Thyroid gland (tissue), 4 donors: ENCODE measurements around the gene DNAI1.

Source experiments
- POLR2A ChIP-seq, 2 donors: fragments of 450-650 bp; IDR thresholded peaks; one replicate each; pipeline ENCODE4 v1.6.1; 2017; ENCODE audit warnings: antibody characterized with exemption in 2 of 2, mild to moderate bottlenecking in 2 of 2, moderate library complexity in 1 of 2
- TF ChIP-seq, protein P1 (sequence below), 6 experiments: fragments of 200-600 bp in 3 of 6; fragments of 450-650 bp in 3 of 6; sonication (generic) in 3 of 6; IDR thresholded peaks; one replicate each; pipeline ENCODE4 v1.5.1; 2016 to 2019; ENCODE audit warnings: antibody characterized with exemption in 6 of 6, mild to moderate bottlenecking in 2 of 6, inconsistent platforms in 1 of 6, moderate library complexity in 1 of 6

DNA sequence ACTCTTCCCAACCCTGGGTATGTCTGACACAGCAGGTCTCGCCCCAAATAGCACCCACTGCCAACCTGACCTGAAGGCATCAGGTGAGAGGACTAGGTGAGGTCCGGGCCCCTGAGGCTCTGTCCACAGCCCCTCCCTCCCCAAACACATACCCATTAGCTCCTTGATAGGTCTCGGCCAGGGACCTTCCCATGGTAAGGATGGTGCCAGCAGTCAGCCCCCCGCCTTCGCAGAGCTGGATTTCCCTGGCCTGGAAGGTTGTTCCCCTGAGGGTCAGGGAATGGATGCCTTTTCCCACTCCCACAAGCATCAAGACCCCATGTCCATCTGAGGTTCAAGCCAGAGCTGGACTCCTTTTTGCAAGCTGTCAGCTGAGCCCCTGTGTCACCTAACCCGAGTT, 61.5 kb downstream of the DNAI1 start:
- TF ChIP-seq, protein P1, sequence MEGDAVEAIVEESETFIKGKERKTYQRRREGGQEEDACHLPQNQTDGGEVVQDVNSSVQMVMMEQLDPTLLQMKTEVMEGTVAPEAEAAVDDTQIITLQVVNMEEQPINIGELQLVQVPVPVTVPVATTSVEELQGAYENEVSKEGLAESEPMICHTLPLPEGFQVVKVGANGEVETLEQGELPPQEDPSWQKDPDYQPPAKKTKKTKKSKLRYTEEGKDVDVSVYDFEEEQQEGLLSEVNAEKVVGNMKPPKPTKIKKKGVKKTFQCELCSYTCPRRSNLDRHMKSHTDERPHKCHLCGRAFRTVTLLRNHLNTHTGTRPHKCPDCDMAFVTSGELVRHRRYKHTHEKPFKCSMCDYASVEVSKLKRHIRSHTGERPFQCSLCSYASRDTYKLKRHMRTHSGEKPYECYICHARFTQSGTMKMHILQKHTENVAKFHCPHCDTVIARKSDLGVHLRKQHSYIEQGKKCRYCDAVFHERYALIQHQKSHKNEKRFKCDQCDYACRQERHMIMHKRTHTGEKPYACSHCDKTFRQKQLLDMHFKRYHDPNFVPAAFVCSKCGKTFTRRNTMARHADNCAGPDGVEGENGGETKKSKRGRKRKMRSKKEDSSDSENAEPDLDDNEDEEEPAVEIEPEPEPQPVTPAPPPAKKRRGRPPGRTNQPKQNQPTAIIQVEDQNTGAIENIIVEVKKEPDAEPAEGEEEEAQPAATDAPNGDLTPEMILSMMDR (IDR thresholded peaks at IDR 0.05) = no peak
- TF ChIP-seq POLR2A (IDR thresholded peaks at IDR 0.05) = no peak
